ENCODE measurements around the gene CRYBB2.
"Not testable (repeated sequence)": the region's sequence is repeated elsewhere in the genome, so short reads cannot be mapped to it uniquely, and the experiment has no call there.

Gene CRYBB2

GRCh38 chr22:25219211-25219689 is at the start of gene CRYBB2:
TSS of gene CRYBB2 (plus strand) at chr22:25219639. CDS start at chr22:25221430, 1,791 bp downstream.
- no peak for DNase-seq

GRCh38 chr22:25170426-25170980 is 48.9 kb upstream of the CRYBB2 start:
- DNase-seq, result no peak

- DNase-seq, result peak; percentile 48
Measured at GRCh38 chr22:25172153-25172552, 47.3 kb upstream of the CRYBB2 start.

GRCh38 chr22:25174156-25174887 is 45.1 kb upstream of the CRYBB2 start:
- DNase-seq, result no peak

GRCh38 chr22:25174888-25175411 is 44.5 kb upstream of the CRYBB2 start:
- no peak for DNase-seq

GRCh38 chr22:25176175-25176574 is 43.3 kb upstream of the CRYBB2 start:
- no peak for DNase-seq

- no peak for DNase-seq
Measured at GRCh38 chr22:25176799-25177198, 42.6 kb upstream of the CRYBB2 start.

GRCh38 chr22:25177226-25177625 is 42.2 kb upstream of the CRYBB2 start:
- no peak for DNase-seq

- DNase-seq, result no peak
Measured at GRCh38 chr22:25177895-25178294, 41.5 kb upstream of the CRYBB2 start.

- DNase-seq, result not testable (repeated sequence)
Measured at GRCh38 chr22:25178348-25178747, 41.1 kb upstream of the CRYBB2 start.

GRCh38 chr22:25178869-25179631 is 40.4 kb upstream of the CRYBB2 start:
- DNase-seq, result not testable (repeated sequence)

GRCh38 chr22:25182131-25183110 is 37.0 kb upstream of the CRYBB2 start:
- no peak for DNase-seq

- DNase-seq, result no peak
Measured at GRCh38 chr22:25183949-25184619, 35.4 kb upstream of the CRYBB2 start.

GRCh38 chr22:25186140-25186539 is 33.3 kb upstream of the CRYBB2 start:
- DNase-seq, result no peak

- DNase-seq, result no peak
Measured at GRCh38 chr22:25187469-25187868, 32.0 kb upstream of the CRYBB2 start.

- DNase-seq, result no peak
Measured at GRCh38 chr22:25192406-25192805, 27.0 kb upstream of the CRYBB2 start.

- DNase-seq, result no peak
Measured at GRCh38 chr22:25193130-25193529, 26.3 kb upstream of the CRYBB2 start.

- peak; percentile 28 for DNase-seq
Measured at GRCh38 chr22:25193548-25193947, 25.9 kb upstream of the CRYBB2 start.

- no peak for DNase-seq
Measured at GRCh38 chr22:25196326-25196725, 23.1 kb upstream of the CRYBB2 start.

GRCh38 chr22:25197340-25197739 is 22.1 kb upstream of the CRYBB2 start:
- DNase-seq, result no peak

GRCh38 chr22:25199731-25200520 is 19.5 kb upstream of the CRYBB2 start, which contains the start of gene CRYBB3:
TSS of gene CRYBB3 (plus strand) at chr22:25199858. CDS start at chr22:25201397, 1,539 bp downstream.
- DNase-seq, result no peak
